Islet of Langerhans (tissue), 1 donor: Measurements from ENCODE around the gene PDLIM3.

Experiments
- FAIRE-seq: peaks from one replicate; lab custom pipeline; 2011; peaks lifted over from hg19 to GRCh38; lab: Jason Lieb, UNC

The PDLIM3 gene

DNA sequence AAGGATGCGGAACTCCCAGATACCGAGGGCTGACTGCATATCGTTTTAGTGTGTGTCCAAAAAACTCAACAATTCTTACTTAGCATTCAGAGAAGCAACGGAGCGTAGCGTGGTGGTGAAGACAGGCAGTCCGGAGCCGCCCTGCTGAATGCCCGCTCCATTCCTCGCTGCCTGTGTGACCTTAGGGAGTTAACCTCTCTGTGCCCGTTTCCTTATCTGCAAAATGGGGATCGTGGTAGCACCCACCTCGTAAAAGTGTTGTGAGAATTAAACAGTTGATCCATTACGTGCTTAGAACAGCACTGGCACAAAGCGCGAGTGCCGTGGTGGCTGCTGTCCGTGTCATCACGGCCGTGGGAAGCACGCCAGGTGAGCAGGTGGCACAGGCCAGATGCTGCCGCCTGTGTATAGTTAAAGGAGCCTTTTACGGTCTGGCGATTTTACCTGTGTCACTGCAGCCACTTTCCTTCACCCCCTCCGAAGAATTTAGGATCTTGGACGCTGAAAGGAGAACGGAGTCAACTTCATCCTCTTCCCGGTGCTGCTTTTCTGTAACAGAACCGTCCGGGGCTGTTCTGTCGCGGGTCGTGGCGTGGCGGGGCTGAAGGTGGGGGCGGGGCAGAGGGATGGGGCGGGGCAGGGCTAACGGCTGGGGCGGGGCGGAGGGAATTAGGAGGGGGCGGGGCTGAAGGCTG, 64.7 kb downstream of the PDLIM3 start:
- FAIRE-seq: no peak

DNA sequence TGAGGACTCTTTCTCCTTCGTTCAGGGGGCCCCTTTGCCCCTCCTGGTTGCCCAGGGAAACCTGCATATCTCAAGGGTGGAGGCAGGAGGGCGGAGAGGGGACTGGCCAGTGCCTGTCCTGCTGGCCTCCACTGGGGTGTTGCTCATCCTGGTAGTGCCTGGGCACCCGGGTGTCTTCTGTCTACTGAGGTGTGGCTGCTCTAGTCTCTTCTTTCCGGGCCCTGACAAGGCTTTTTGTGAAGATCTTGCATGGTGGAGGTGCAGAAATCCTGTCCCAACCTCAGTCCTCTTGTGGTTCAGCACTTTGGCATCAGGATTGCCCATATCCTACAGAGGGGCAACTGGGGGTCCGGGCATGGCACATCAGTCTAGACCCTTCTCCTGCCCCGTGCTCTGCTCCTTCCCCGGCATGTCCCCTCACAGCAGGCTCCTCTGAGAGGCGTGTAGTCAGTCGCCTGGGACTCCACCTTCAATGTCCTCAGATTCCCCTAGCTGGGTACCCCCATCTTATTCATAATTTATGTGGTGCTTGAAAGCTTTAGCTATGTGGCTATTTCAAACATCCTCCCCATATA, 65.6 kb downstream of the PDLIM3 start:
- no peak for FAIRE-seq

DNA sequence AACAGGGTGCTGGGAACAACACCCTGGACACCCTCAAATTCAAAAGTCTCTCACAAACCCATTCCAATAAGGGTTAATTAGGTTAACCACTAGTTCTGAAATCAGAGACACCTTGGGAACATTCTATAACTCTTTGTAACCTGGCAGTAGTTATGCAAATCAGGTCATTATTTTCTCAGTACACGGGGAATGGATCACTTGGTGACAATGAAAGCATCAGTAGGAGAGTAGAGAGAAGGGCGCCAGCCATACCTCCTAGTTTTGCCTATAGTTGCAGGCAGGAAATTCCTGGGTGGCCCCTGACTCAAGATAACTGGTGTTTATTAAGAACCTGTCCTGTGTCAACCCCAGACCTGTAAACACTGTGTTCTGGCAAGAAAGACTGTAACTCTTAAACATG, 66.3 kb downstream of the PDLIM3 start:
- FAIRE-seq: no peak

DNA sequence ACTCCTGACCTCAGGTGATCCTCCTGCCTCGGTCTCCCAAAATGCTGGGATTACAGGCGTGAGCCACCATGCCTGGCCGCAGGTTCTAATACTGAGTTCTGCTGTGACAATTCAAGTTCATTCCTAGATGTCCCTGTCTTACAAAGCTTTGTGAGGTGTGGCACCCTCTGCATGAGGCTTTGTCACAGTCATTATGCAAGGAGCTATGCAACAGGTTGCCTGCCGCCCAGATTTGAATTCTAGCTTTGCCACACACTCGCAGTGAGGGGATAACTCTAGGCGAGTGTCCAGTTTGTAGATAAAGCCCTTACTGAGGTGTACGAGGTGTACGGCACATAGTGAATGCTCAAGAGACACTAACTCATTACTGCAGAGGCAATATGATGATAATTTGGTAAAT, 67.3 kb downstream of the PDLIM3 start:
- FAIRE-seq: no peak

DNA sequence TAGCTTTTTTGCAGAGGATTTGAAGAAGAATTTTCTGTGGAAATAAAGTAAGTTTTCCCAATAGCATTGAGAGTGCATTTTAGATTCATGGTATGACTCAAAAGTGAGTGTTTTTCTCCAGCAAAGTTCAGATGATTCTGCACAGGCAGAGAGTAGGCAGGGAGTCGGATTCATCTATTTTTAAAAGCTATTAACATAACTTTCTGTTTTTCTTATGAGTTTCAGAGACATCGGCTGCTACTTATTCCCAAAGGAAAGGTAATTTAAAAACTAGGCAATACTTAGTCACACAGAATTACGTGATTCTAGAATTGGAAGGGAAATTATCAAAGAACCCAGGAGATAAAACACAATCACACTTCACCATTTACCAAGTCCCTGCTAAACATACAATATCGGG, 68.2 kb downstream of the PDLIM3 start:
- FAIRE-seq: no peak

DNA sequence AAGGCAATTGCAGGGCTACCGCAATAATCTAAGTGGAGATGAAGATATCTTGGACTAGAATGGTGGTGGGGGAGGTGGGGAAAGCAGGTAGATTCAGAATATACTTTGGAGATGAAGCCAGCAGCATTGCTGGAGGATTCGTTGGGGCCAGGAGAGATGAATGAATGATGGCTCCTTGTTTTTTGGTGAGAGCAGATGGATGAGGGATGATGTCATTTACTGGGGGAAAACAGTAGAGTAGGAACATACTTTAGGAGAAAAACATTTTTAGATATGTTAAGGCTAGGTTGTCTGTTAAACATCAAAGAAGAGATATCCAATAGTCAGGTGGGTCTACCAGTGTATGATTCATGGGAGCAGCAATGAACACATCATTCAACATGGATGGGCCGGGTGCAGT, 69.6 kb downstream of the PDLIM3 start:
- no peak for FAIRE-seq

DNA sequence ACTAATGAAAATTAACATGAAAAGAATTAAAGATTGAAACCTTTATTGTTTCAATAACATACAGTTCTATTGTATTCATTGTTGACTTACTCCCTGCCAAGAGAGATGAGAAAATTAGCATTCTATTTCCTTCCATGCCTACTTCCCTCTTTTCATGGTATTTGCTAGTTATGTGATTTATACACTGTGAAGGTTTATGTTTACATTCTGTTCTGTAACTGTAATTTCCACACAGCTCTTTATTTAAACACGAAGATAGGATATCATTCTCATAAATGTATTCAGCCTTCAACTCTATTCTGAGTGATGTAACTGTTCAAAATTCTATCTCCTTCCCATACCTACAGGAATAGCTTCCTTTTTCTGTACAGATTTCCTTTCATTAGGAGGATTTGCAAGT, 70.4 kb downstream of the PDLIM3 start:
- no peak for FAIRE-seq

DNA sequence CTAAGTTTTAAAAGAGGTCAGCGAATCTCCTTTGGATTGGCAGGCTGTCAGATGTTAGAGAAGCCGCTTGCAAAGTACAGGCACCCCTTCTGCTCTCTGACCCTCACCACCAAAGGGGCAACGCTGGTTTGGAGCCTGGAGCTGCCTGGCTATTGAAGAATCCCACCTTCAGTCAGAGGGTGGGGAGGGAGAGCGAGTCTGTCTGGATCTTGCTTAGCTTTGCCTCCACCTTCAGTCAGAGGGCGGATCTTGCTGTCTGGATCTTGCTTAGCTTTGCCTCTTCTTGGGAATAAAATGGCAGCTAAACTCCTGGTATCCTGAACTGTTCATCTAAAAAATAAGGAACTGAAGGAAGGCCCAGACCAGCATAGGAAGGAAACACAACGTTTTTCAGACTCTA, 71.1 kb downstream of the PDLIM3 start:
- no peak for FAIRE-seq

DNA sequence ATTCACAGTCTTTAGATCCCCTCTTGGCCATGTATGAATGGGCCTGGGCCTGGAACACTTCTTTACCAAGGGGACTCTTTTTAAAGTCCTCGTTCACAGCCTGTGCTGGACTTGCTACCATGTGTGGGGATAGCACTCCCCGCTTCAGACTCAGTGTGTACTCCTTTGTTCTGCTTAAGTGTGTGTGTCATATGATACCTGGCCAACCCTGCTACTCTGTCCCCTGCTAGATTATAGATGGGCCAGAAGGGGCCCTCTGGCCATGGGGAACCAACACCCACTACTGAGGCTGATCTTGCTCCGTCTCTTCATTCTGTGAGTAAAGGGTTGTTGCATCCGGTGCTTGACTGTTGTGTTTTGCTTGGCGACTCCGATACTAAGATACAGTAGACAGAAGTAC, 71.8 kb downstream of the PDLIM3 start:
- FAIRE-seq: no peak

DNA sequence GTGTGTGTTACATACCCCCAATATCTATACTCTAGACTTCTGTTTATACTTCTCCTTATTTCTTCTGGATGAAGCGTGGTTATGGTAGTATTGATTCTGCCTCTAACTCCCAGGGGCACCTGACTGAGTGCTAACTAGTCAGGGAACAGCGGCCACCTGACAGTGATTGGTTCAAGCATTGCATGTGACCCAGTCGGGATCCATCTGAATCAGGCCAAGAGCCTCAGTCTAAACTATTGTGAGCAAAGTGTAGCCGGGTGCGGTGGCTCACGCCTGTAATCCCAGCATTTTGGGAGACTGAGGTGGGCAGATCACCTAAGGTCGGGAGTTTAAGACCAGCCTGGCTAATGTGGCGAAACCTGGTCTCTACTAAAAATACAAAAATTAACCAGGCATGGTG, 73.7 kb downstream of the PDLIM3 start:
- no peak for FAIRE-seq

DNA sequence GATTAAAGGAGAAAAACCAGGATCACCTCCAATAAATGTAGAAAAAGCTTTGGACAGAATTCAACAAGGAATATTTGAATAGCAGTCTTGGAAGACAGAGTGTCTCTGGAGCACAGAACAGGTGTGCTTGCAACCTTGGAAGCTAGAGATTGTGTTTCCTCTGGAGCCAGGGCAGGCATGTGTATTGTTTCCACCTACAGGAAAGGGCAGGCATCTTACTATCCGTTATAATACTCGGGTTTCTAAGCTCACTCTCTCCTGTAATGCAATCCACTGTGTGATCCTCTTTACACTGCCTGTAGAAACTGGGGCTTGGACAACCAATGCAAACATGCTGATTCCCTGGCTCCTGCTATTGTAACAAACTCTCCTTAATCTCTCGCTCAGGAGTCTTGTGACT, 78.2 kb downstream of the PDLIM3 start:
- no peak for FAIRE-seq

DNA sequence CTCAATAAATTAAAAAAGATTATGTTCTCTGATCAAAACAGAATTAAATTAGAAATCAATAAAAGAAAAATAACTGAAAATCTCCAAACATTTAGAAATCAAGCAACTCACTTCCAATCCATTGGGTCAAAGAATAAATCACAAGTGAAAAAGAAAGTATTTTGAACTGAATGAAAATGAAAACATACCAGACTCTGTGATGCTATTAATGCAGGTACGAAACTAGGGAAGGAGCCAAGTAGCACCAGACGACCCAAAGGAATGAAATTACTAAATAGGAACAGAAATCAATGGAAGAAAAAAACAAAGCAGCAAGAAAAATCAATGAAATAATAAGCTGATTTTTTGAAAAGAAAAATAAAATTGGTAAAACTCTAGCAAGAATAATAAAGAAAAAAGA, 79.2 kb downstream of the PDLIM3 start:
- no peak for FAIRE-seq
